Bronchial epithelial cell (primary cell): Measurements from ENCODE around the gene ITIH1. TPM values are rescaled to one million over a fixed set of nuclear protein-coding genes. Genes with fewer than 3 reads are reported as not detected.

Experiments used
- DNase-seq: peaks from one replicate; pipeline ENCODE4 v3.0.0-alpha.2; 2010; ENCODE audit warnings: low read depth
- FAIRE-seq: peaks from 2 replicates; lab custom pipeline; 2011; peaks lifted over from hg19 to GRCh38; lab: Jason Lieb, UNC
- H3K27me3 ChIP-seq: 2 replicates; pipeline ENCODE4 v1.5.1; 2011; ENCODE audit warnings: low read length; ENCODE audit not compliant: control insufficient read depth, insufficient read depth
- H3K36me3 ChIP-seq: 2 replicates; pipeline ENCODE4 v1.5.1; 2011; ENCODE audit warnings: low read length; ENCODE audit not compliant: control insufficient read depth, insufficient read depth
- H3K4me3 ChIP-seq: 2 replicates; pipeline ENCODE4 v1.5.1; 2011; ENCODE audit warnings: mild to moderate bottlenecking, low read depth, low read length, control low read depth
- CTCF ChIP-seq: IDR thresholded peaks from 2 replicates; pipeline ENCODE4 v1.5.1; 2011; ENCODE audit warnings: mild to moderate bottlenecking, moderate library complexity, low read length, control low read depth, inconsistent platforms; ENCODE audit not compliant: insufficient read depth, severe bottlenecking
- total RNA-seq: library from RNA; depleted of rRNA; stranded (reverse); fragments of >200 nt; gene quantifications from 2 replicates; pipeline ENCODE4 v1.2.1, GENCODE V29; 2014

Gene ITIH1
- total RNA-seq, 1 donor from 2014 or later, result not detected

GRCh38 chr3:52798376-52798977 lies 21.1 kb downstream of the ITIH1 start:
- TF ChIP-seq CTCF, result no peak
- no peaks in the 10 kb centered on the region for H3K27me3 ChIP-seq
- H3K36me3 ChIP-seq, result no peaks in the 10 kb centered on the region
- DNase-seq (no peak), FAIRE-seq (no peak)
- no peak overlapping the region for H3K4me3 ChIP-seq

- no peaks in the 10 kb centered on the region for H3K27me3 ChIP-seq
- FAIRE-seq (no peak), DNase-seq (peak; percentile 80)
- no peaks in the 10 kb centered on the region for H3K36me3 ChIP-seq
- peak; percentile 78 for TF ChIP-seq CTCF
- H3K4me3 ChIP-seq, result no peak overlapping the region
These were observed 21.6 kb downstream of the ITIH1 start for GRCh38 chr3:52798978-52799476.

GRCh38 chr3:52800079-52800478 lies 22.7 kb downstream of the ITIH1 start:
- Histone ChIP-seq H3K27me3 (no peaks in the 10 kb centered on the region), H3K36me3 (no peaks in the 10 kb centered on the region), H3K4me3 (no peak overlapping the region)
- TF ChIP-seq CTCF, result no peak
- FAIRE-seq (no peak), DNase-seq (no peak)

- DNase-seq, result no peak
- no peak for TF ChIP-seq CTCF
- Histone ChIP-seq H3K36me3 (no peaks in the 10 kb centered on the region), H3K27me3 (no peaks in the 10 kb centered on the region), H3K4me3 (no peak overlapping the region)
- no peak for FAIRE-seq
These were observed 24.4 kb downstream of the ITIH1 start for GRCh38 chr3:52801839-52802238.

- DNase-seq, result no peak
- FAIRE-seq, result no peak
- H3K27me3 ChIP-seq, result no peaks in the 10 kb centered on the region
- no peaks in the 10 kb centered on the region for H3K36me3 ChIP-seq
- TF ChIP-seq CTCF, result no peak
- no peak overlapping the region for H3K4me3 ChIP-seq
These were observed 28.1 kb downstream of the ITIH1 start for GRCh38 chr3:52805270-52806039.
